Superior temporal gyrus (tissue), 1 donor: ENCODE data around the gene KCNQ1.
A peak's percentile ranks its signal among the peaks of the same experiment; 100 is the strongest.

Experiments used
- DNase-seq: peaks from one replicate; pipeline ENCODE4 v3.0.0-alpha.2; 2016; ENCODE audit errors: extremely low spot score

Gene KCNQ1

GRCh38 chr11:2857918-2858317 is 413.1 kb downstream of the KCNQ1 start:
- no peak for DNase-seq

DNA sequence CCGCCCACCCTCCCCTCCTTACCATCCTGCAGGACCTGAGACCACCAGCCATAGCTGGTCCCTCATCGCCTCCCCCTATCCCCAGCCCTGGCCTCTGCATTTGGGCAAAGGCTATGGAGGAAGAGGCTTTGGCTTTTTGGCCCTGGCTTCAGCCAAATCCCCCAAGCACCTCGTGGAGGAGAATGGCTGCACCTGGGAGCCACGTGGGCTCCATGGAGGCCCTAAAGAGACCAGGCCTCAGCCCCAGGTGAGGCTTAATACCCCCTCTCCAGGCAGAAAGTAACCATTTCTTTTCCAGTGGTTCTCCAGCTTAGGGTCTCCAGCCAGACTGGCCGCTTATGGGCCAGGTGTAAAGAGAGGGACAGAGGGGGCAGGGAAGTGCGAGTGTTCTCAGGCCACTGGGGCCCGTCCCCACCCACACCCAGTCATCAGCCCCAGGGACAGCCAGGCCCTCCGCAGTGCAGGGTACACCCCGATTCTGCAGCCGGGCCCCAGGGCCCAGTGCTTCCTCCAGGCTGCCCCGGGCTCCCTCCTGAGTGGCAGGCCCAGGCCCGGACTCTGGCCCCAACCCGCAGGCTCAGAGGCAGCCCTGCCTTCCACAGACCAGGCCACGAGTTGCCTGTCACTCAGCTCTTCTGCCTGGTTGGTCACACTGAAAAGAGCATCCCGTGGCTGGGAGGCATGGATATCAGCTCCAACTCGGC is 414.3 kb downstream of the KCNQ1 start:
- DNase-seq, result no peak

- DNase-seq, result no peak
Observed at GRCh38 chr11:2859699-2860037, 414.9 kb downstream of the KCNQ1 start.

DNA sequence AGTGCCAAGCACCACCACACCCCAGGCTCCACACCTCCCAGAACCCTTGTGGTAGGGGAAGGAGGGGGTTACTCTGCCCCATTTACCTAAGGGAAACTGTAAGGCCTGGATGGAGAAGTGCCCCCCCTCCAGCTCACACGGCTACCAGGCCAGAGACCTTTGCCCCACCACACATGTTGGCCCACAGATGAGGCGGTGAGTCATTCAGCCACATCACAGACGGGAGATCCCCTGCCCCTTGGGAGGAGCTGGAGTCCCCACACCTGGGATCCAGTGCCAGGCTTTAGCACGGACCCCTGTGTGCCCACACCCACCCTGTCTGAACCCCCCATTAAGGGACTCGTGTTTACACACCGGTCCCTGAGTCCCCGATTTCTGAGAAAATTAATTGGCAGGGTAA is 415.8 kb downstream of the KCNQ1 start:
- DNase-seq, result no peak

DNA sequence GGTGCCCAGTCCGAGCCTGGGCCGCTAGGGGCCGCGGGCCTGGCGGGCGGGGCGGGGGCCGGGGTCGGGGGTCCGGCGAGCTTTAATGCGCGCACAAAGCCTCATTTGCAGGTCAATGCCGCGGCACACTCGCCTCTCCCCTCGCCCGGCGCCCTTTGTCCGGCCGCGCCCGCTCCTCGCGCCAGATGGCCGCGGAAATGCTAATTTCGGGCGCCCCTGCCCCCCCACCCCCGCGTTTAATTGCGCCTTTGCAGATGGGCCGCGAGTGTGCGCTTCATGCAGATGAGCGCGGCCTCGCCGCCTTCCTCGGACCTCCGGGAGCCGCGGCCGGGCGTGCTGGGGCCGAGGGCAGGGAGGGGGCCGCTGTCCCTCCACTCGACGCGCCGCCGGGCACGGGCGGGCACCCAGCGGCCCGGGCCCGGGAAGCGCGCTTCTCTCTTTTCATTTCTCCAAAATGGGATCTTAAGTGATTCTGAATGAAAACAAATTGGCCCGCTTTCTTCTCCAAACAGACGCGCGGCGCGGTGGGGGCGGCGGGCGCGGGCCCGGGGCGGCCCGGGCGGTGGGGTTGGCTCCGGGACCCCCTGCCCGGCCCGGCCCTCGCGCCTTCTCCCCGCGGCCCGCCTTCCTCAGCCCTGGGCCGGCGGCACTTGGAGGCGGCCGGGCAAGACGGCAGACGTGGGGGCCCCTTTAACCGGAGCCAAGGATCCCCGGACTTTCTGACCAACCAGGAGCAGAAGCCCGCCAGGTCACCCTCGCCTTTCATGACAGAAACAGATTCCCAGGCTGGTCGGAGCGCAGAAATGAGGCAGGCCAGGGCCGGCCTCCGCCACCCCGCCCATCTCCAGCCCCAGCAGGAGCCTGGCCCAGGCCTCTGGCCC is 417.8 kb downstream of the KCNQ1 start:
- no peak for DNase-seq

GRCh38 chr11:2863276-2863618 is 418.4 kb downstream of the KCNQ1 start:
- no peak for DNase-seq

DNA sequence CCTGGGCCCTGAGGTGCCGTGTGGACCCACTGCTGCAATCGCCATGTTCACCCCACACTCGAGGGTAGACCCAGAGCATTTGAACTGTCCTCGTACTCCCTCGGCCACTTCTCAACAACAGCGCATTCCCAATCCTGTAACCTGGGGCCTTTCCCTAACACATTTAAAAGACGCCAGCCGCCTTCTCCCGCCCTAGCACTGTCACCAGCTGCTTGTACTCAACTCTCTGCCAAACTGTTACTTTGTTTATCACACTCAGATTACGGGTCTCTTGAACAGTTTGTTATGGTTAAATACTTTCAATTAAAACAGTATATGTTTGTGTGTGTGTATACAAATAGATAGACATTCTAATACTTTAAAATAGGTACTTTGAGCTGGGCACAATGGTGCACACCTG is 420.1 kb downstream of the KCNQ1 start:
- DNase-seq, result no peak

DNA sequence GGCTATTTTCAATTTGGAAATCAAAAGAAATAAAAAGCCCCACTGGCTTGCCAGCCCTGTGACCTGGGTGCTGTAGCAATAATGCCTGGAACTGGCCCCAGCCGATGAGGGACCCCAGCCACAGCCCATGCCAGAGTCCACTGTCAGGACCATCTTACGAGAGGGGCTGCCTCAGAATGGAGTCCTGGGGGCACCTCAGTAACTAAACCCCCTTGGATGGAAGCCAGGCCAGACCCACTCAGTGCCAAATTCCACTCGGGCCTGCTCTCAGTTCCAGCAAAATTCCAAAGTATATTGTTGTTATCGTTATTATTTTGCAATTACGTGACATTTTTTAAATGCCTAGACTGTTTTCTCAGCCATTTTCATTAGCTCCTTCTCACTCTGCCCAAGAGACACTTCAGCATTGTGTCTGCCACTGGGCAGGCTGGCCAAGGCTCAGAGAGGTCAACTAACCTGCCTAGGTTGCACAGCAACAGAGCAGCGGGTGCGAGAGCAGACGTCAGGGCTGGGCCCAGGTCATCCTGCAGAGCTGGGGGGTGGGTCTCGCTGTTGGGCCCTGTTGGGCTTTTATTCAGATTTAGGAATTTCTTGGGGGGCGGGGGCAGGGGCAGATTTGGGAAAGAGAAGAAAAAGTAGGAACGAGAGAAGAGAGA is 421.2 kb downstream of the KCNQ1 start:
- no peak for DNase-seq

- no peak for DNase-seq
Observed at GRCh38 chr11:2867142-2867541, 422.3 kb downstream of the KCNQ1 start.

DNA sequence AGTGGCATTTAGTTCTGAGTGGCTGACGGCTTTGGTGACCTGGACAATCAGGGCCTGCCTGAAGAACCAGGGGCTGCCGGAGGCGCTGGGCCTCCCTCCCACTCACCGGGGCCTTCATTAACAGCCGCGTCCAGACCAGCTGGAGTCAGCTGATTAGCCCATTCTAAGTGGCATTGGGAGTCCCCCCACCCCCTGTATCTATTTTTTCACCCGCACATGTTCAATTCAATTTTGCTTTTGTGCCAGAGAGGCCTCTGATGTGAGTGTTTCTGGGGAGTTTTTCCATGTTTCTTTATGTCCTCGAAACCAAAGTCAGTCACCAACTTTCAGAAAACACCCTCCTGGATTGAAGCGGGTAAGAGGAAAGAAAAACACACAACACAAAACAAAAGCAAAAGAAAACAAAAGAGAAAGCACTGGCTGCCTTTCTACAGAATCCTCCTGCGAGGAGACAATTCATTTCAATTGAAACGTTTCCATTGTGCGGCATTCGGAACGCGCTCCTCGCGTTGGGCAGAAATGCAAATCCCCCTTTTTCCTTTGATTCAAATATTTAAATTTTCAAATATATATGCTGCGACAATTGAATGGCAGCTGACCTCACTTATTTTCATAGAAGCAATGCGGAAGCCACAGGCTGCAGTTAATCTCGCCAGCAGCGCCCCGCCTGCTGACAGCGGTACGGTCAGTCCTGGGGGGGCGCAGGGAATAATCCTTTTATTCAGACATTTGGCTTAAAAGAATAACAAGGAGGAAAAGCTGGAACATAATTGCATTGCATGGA is 423.1 kb downstream of the KCNQ1 start:
- DNase-seq, result peak; percentile 77

DNA sequence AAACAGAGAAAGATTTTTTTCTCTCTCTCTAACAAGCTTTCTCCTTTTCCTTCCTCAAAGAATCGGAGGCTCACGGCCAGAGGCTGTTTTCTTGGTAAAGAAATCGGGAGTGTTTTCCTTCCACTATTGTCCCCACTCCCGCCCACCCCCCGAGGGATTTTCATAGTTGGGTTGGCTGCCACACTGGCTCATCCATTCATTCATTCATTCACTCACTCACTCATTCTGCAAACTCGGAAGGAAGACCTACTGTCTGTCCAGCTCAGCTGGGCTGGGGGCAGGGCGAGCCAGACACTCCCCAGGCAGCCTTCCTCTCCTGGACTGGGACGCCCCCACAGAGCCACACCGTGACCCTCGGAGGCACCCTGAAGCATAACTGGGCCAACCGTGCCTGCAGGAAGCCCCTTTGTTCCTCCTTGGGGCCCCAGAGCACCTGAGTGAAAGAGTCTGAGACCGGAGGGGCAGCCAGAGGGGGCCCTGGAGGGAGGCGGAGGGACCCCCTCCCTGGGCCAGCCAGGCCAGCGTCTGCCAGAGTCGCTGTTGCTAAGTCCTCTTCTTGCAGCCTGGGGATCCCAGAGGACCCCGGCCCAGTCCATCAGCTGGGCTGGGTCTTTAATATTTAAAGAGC is 423.8 kb downstream of the KCNQ1 start:
- no peak for DNase-seq

GRCh38 chr11:2869134-2869526 is 424.3 kb downstream of the KCNQ1 start:
- peak; percentile 90 for DNase-seq

GRCh38 chr11:2869561-2870427 is 425.0 kb downstream of the KCNQ1 start:
- peak; percentile 41 for DNase-seq

DNA sequence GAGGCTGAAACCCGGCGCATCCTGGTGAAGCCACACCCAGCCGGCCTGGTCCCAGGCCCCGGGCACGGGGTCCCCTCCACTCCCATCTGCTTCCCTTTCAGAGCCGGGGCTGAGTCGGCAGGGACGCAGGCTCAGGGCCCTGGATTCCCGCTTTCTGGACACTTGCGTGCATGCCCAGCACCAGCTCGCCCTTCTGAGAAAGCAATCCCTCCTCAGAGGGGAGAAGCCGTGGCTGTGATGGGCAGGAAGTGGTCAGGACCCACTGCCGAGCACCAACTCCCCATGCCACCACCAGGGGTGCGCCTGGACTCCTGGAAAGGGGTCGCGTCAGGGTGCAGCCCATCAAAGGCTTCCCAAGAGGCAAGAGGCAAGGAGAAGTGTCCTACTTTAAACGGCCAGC is 425.7 kb downstream of the KCNQ1 start:
- no peak for DNase-seq

DNA sequence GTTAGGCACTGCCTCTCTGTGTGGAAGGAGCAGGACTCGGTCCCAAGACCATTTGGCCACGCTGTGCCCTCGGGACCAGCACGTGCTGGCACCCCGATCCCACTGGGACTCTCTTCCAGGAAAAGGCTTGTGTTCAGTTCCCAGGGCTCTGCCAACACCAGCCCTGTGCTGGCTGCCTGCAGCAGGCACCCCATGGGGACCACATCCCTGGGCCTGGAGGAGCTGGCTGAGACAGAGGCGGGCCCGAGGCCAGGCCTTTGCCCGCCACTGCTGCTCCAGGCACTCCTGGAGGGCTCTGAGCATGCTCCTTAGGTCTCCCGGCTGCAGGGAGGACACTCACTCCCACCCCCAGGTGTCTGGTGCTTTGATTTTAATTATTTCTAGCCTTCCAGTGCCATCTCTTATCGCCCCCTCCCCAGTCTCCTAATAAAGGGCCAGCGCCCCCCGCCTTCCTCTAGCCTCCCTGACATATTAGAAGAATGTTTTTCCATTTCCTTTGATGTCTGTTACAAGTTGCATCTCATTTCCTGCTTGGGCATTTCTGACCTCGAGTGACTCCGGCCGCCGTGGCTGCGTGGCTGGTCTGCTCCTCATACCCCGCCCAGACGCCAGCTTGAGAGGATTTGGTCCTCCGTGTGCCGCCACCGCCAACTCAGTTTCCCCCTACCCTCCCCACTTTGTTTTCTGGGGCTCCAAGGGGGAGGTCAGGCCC is 426.3 kb downstream of the KCNQ1 start:
- DNase-seq, result no peak

DNA sequence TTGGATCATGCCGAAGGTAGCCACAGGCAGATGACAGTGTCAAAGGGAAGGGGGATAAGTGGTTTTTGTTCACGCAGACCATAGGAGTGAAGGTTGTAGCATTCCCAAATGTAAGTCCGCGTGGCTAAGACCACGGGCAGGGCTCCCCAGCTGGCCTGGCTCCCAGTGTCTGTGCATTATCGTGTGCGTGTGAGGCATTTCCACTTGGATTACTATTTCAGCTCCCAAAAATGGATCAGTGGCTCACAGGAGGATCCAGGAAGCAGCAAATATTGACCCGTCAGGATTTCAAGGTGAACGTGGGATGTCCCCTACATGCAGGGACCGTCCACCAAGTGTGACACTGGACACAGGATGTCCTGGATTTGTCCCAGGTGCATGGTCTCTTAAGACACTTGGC is 430.2 kb downstream of the KCNQ1 start:
- no peak for DNase-seq

DNA sequence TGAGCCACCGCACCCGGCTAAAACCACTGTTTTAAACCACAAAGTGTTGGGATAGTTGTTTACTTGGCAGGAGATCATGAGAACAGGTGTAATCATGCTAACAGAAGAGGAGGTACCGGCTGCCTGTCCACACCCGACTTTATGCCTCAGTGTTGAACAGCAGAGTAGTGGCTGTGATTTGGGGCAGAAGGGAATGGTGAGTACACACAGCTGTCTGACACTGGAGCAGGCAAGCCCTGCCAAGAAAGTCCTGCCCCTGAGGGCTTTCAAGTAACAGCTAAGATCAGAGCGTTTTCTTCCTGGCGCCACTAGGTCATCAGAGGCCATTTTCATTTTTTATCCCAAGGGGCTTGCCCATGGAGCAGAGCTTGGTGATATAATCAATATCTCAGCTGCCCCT is 432.7 kb downstream of the KCNQ1 start:
- DNase-seq, result no peak

DNA sequence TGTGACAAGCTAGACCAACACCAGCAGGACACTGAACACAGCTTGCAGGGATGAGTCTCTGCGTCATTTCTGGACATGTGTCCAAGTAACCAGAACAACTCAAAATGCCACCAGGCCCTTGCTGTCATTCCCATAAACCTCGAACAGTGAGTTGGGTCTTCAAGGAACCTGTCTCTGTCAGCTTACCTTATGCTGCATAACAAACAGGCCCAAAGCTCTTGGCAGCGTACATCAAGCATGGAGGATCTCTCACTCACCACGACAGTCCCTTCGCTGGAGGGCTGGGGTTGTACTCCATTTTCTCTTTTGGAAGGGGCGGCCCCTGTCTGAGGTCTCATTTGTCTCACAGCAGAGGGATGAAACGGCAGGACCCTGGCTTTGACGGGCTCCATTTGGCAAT is 434.0 kb downstream of the KCNQ1 start:
- no peak for DNase-seq

GRCh38 chr11:2880646-2881045 is 435.8 kb downstream of the KCNQ1 start:
- DNase-seq, result no peak
